OCI-LY1 (cell line): ENCODE data around the gene ATP5F1C.

Experiments used
- EZH2 ChIP-seq: fragments of 200-600 bp; sonication (generic), shearing (Covaris generic); IDR thresholded peaks from 2 replicates; pipeline ENCODE4 v1.8.0; 2017; ENCODE audit warnings: borderline replicate concordance, mixed run types, mild to moderate bottlenecking, antibody characterized with exemption, low read length, moderate library complexity, mixed read lengths
- TF ChIP-seq, protein P1 (sequence below): fragments of 200-600 bp; sonication (generic), shearing (Covaris generic); IDR thresholded peaks from 2 replicates; pipeline ENCODE4 v1.5.1; 2017; ENCODE audit warnings: mild to moderate bottlenecking, antibody characterized with exemption, low read length, moderate library complexity, mixed read lengths

DNA sequence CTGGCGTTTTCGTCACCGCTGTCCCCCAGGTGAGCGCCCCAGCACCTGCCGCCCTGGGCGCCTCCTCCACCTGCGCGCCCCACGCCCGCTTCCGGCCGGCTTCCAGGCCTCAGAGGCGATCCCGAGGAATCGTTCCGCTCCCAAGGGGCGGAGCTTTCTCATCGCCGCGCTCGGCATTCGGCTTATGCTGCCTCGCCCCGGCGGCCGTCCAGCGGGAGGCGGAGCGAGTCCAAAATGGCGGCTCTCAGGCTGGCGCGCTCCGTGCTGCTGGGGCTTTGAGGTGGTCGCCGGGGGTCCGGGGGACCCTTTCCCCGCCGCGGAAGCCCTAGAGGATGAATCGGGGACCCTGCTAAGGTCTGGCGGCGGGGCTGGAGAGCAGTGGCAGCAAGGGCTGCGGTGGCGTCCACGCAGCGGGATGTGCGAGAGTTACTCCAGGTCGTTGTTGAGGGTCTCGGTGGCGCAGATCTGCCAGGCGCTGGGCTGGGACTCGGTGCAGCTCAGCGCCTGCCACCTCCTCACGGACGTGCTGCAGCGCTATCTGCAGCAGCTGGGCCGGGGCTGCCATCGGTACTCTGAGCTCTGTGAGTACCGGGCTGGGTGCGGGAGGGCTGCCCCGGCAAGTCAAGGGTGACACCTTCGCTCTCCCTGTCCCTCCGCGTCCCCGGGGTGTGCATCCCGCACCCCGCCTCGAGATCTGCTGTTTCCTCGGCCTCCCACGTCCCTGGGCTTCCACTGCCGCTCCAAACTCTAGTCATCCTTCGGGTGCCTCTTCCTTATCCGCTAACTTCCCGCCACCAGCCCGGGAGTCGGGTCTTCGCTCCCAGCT lies 30.5 kb downstream of the ATP5F1C start, which contains the start of gene TAF3:
- TF ChIP-seq, protein P1, sequence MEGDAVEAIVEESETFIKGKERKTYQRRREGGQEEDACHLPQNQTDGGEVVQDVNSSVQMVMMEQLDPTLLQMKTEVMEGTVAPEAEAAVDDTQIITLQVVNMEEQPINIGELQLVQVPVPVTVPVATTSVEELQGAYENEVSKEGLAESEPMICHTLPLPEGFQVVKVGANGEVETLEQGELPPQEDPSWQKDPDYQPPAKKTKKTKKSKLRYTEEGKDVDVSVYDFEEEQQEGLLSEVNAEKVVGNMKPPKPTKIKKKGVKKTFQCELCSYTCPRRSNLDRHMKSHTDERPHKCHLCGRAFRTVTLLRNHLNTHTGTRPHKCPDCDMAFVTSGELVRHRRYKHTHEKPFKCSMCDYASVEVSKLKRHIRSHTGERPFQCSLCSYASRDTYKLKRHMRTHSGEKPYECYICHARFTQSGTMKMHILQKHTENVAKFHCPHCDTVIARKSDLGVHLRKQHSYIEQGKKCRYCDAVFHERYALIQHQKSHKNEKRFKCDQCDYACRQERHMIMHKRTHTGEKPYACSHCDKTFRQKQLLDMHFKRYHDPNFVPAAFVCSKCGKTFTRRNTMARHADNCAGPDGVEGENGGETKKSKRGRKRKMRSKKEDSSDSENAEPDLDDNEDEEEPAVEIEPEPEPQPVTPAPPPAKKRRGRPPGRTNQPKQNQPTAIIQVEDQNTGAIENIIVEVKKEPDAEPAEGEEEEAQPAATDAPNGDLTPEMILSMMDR: no peak
- TF ChIP-seq EZH2: no peak
